Transverse colon (tissue), 4 donors: ENCODE results near the gene LRRTM3. TPM values are rescaled to one million over a fixed set of nuclear protein-coding genes. Genes with fewer than 3 reads are reported as not detected.

ENCODE experiments used
- DNase-seq: peaks from one replicate; pipeline ENCODE4 v3.0.0-alpha.2; 2019
- H3K27ac ChIP-seq, 4 donors: fragments of 200-600 bp; sonication (generic); 2 replicates each; pipeline ENCODE4 v1.5.1; 2016 to 2018; ENCODE audit warnings: inconsistent platforms in 4 of 4
- H3K27me3 ChIP-seq: fragments of 200-600 bp; sonication (generic); 2 replicates; pipeline ENCODE4 v1.5.1; 2017; ENCODE audit warnings: inconsistent platforms
- H3K36me3 ChIP-seq, 4 donors: fragments of 200-600 bp; sonication (generic); 2 replicates each; pipeline ENCODE4 v1.5.1; 2017 to 2019; ENCODE audit warnings: inconsistent platforms in 4 of 4
- H3K4me1 ChIP-seq, 4 donors: fragments of 200-600 bp; sonication (generic); 2 replicates each; pipeline ENCODE4 v1.5.1; 2017 to 2020; ENCODE audit warnings: inconsistent platforms in 4 of 4
- H3K4me3 ChIP-seq, 4 donors: fragments of 200-600 bp; sonication (generic); 1 replicate in 1 of 4; 2 replicates in 3 of 4; pipeline versions ENCODE4 v1.5.1 to v1.6.1; 2017 to 2019; ENCODE audit warnings: inconsistent platforms in 4 of 4
- H3K9me3 ChIP-seq, 2 donors: fragments of 200-600 bp; sonication (generic); 2 replicates each; pipeline ENCODE4 v1.5.1; 2017 to 2019; ENCODE audit warnings: inconsistent platforms in 2 of 2
- CTCF ChIP-seq, 5 experiments: fragments of 200-600 bp in 3 of 5; fragments of 450-650 bp in 2 of 5; sonication (generic) in 3 of 5; IDR thresholded peaks; 1 replicate in 2 of 5; 2 replicates in 3 of 5; pipeline ENCODE4 v1.5.1; 2016 to 2017; ENCODE audit warnings: antibody characterized with exemption in 5 of 5, inconsistent platforms in 3 of 5, mild to moderate bottlenecking in 2 of 5, moderate library complexity in 1 of 5
- EP300 ChIP-seq: sonication (generic); formaldehyde crosslinking; IDR thresholded peaks from one replicate; pipeline ENCODE4 v1.6.1; 2017; ENCODE audit warnings: antibody characterized with exemption, low read depth
- POLR2A ChIP-seq: fragments of 450-650 bp; IDR thresholded peaks from one replicate; pipeline ENCODE4 v1.6.1; 2016; ENCODE audit warnings: antibody characterized with exemption, mild to moderate bottlenecking, moderate library complexity
- POLR2AphosphoS5 ChIP-seq, 3 donors: sonication (generic); formaldehyde crosslinking; IDR thresholded peaks; one replicate each; pipeline ENCODE4 v1.6.1; 2016; ENCODE audit warnings: antibody characterized with exemption in 3 of 3
- WGBS, 2 donors: methylation state at CpG; one replicate each; pipeline ENCODE4 v1.1.5; 2018; ENCODE audit warnings: low coverage in 1 of 2; 5-methylcytosine and 5-hydroxymethylcytosine counted together
- in situ Hi-C, 4 donors: fragments of 200-750 bp; cut with MboI; loops; one replicate each; pipeline versions ENCODE4 v1.15.0 to v1.15.1; 2017; ENCODE audit warnings: low sequenced_read_pairs in 3 of 4, low pct_ligation_motif_present in 1 of 4, low pct_unique_long_range_greater_than_20kb in 1 of 4
- intact Hi-C: fragments of 100-400 bp; cut with DNase I; formaldehyde crosslinking; loops from one replicate; pipeline ENCODE4 v1.15.1; 2023; ENCODE audit warnings: low total_unique reads
- total RNA-seq, 4 donors: library from RNA; depleted of rRNA; stranded (reverse); fragments of >200 nt; gene quantifications; one replicate each; pipeline ENCODE4 v1.1.0, GENCODE V29; 2016

The LRRTM3 gene
- total RNA-seq, 4 donors from 2014 or later: not detected

GRCh38 chr10:66999762-67000545 lies 74.1 kb downstream of the LRRTM3 start:
- intact Hi-C loops: no loop called here
- TF ChIP-seq CTCF (IDR thresholded peaks at IDR 0.05): no peak
- no peak for TF ChIP-seq POLR2A
- TF ChIP-seq EP300: no peak
- no peak for TF ChIP-seq POLR2AphosphoS5 (IDR thresholded peaks at IDR 0.05)
- 91 to 93% methylated on average over 3 of the region's 3 CpGs for WGBS, 2 donors

GRCh38 chr10:67004690-67005089 lies 78.9 kb downstream of the LRRTM3 start:
- Histone ChIP-seq H3K4me3 (no peak overlapping the region), H3K9me3 (no peaks in the 10 kb centered on the region), H3K27ac (no peak overlapping the region), H3K36me3 (no peaks in the 10 kb centered on the region), H3K27me3 (no peaks in the 10 kb centered on the region), H3K4me1 (no peaks in the 10 kb centered on the region)
- WGBS, 2 donors: 61 to 63% methylated on average over 2 of the region's 2 CpGs
- intact Hi-C loops (no loop called here), in situ Hi-C loops (no loop called here)
- no peak for DNase-seq
- TF ChIP-seq CTCF (IDR thresholded peaks at IDR 0.05): no peak
- TF ChIP-seq POLR2A: no peak
- no peak for TF ChIP-seq POLR2AphosphoS5 (IDR thresholded peaks at IDR 0.05)
- TF ChIP-seq EP300: no peak

More at GRCh38 chr10:66999762-67000545, 74.1 kb downstream of the LRRTM3 start:
- no peak for DNase-seq
- in situ Hi-C loops: no loop called here
- no peak overlapping the region for H3K27ac ChIP-seq
- no peaks in the 10 kb centered on the region for H3K27me3 ChIP-seq
- no peaks in the 10 kb centered on the region for H3K9me3 ChIP-seq
- no peaks in the 10 kb centered on the region for H3K4me1 ChIP-seq
- no peak overlapping the region for H3K4me3 ChIP-seq
- no peaks in the 10 kb centered on the region for H3K36me3 ChIP-seq

GRCh38 chr10:67005981-67006380 lies 80.1 kb downstream of the LRRTM3 start:
- DNase-seq: no peak
- WGBS, 2 donors: 50 to 53% methylated on average over 1 of the region's 1 CpG
- no peaks in the 10 kb centered on the region for H3K27me3 ChIP-seq
- no peaks in the 10 kb centered on the region for H3K36me3 ChIP-seq
- intact Hi-C loops (no loop called here), in situ Hi-C loops (no loop called here)
- TF ChIP-seq EP300: no peak
- TF ChIP-seq CTCF (IDR thresholded peaks at IDR 0.05): no peak
- TF ChIP-seq POLR2A: no peak
- TF ChIP-seq POLR2AphosphoS5 (IDR thresholded peaks at IDR 0.05): no peak
- no peak overlapping the region for H3K4me3 ChIP-seq
- H3K4me1 ChIP-seq: no peaks in the 10 kb centered on the region
- H3K27ac ChIP-seq: no peak overlapping the region
- no peaks in the 10 kb centered on the region for H3K9me3 ChIP-seq

GRCh38 chr10:67011480-67011879 lies 85.6 kb downstream of the LRRTM3 start:
- 96 to 100% methylated on average over 1 of the region's 1 CpG for WGBS, 2 donors
- in situ Hi-C loops (no loop called here), intact Hi-C loops (no loop called here)

More at GRCh38 chr10:67011480-67011879, 85.6 kb downstream of the LRRTM3 start:
- Histone ChIP-seq H3K27ac (no peak overlapping the region), H3K4me3 (no peak overlapping the region), H3K27me3 (no peaks in the 10 kb centered on the region), H3K36me3 (no peaks in the 10 kb centered on the region), H3K4me1 (no peaks in the 10 kb centered on the region), H3K9me3 (no peaks in the 10 kb centered on the region)
- TF ChIP-seq POLR2A: no peak
- no peak for TF ChIP-seq POLR2AphosphoS5 (IDR thresholded peaks at IDR 0.05)
- TF ChIP-seq EP300: no peak
- no peak for TF ChIP-seq CTCF (IDR thresholded peaks at IDR 0.05)
- no peak for DNase-seq
